ENCODE measurements around the gene CYB5R3.
"Not testable (repeated sequence)": the region's sequence is repeated elsewhere in the genome, so short reads cannot be mapped to it uniquely, and the experiment has no call there.

The CYB5R3 gene

DNA sequence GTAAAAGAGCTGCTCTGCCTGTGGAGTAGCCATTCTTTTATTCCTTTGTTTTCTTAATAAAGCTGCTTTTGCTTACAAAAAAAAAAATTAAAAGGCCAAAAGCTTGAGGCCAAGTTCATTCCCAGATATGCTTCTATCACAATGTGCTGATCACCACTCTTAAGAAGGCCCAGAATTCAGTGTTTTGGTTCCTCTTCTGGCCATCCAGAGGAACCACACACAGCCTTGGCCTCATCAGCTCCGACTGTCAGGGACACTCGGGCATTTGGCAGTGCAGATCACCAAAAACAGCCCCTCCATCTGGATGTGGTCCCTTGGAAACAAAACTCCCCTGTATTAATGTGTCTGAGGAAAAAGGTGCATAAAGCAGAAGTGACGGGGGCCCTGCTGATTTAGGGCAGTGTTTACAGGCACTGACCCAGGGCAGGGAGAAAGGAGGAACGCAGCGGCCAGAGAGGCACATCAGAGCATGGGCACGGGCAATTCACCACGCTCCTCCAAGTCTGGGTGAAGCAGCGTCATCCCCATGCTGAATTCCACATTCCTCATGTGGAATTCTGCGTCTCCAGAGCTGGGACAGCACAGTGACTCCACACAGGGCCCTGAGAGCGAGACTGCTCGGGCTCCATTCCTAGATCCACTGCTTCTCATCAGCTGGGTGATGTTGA is 52.2 kb downstream of the CYB5R3 start:
- no peak overlapping the region for H3K9ac ChIP-seq (ENCODE audit: low read length)
- no peak overlapping the region for H3K4me3 ChIP-seq (ENCODE audit: low read length)
- H3K27me3 ChIP-seq (ENCODE audit: control insufficient read depth, insufficient read depth, low read length) = no peaks in the 10 kb centered on the region
- no peaks in the 10 kb centered on the region for H3K9me3 ChIP-seq (ENCODE audit: control insufficient read depth, low read length)
- peaks cover 4% of the 10 kb centered on the region for H3K4me1 ChIP-seq (ENCODE audit: control insufficient read depth, insufficient read depth, low read length)
- peaks cover 40% of the 10 kb centered on the region for H3K36me3 ChIP-seq (ENCODE audit: control insufficient read depth, insufficient read depth, low read length)

DNA sequence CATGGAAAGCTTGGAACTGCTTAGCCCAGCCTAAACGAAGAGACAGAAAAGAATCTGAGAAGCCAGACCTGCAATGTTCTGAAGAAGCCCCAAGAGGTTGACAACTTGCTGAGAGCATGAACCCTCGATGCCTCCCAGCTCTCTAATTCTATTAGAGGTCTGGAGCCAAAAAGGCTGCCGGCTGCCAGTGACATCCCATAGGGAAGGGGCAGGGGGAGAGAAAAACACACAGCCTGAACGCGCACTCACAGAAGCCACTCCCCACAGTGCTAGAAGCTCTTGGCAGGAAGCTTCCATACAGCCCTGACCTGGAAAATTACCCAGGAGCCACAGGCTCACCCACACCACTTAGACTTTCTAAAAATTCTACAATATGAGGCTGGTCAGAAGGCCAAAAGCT is 52.9 kb downstream of the CYB5R3 start:
- Histone ChIP-seq H3K9ac (ENCODE audit: low read length) (no peak overlapping the region), H3K4me1 (ENCODE audit: control insufficient read depth, insufficient read depth, low read length) (peaks cover 4% of the 10 kb centered on the region), H3K36me3 (ENCODE audit: control insufficient read depth, insufficient read depth, low read length) (peaks cover 43% of the 10 kb centered on the region), H3K27me3 (ENCODE audit: control insufficient read depth, insufficient read depth, low read length) (no peaks in the 10 kb centered on the region), H3K9me3 (ENCODE audit: control insufficient read depth, low read length) (no peaks in the 10 kb centered on the region), H3K4me3 (ENCODE audit: low read length) (no peak overlapping the region)

DNA sequence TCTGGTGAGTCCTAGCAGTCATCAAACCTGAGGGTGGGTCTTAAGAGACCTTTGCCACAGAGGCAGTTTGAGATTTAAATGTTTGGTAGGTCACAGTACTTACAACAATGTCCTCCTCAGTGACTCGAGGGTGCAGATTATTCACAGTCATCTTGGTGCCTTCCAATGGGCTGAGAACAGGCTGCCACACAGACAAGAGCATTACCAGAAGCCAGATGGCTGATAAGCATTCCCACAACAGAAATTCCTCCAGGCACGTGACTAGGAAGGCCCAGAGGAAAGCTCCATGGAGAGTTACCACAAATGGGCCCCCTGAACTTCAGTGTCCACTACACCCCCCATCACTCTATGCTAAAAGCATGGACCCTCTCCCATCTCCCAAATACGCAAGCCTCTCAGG is 53.8 kb downstream of the CYB5R3 start:
- H3K27me3 ChIP-seq (ENCODE audit: control insufficient read depth, insufficient read depth, low read length) = no peaks in the 10 kb centered on the region
- H3K9me3 ChIP-seq (ENCODE audit: control insufficient read depth, low read length) = no peaks in the 10 kb centered on the region
- H3K4me3 ChIP-seq (ENCODE audit: low read length) = no peak overlapping the region
- no peak overlapping the region for H3K9ac ChIP-seq (ENCODE audit: low read length)
- peaks cover 45% of the 10 kb centered on the region for H3K36me3 ChIP-seq (ENCODE audit: control insufficient read depth, insufficient read depth, low read length)
- H3K4me1 ChIP-seq (ENCODE audit: control insufficient read depth, insufficient read depth, low read length) = peaks cover 7% of the 10 kb centered on the region

DNA sequence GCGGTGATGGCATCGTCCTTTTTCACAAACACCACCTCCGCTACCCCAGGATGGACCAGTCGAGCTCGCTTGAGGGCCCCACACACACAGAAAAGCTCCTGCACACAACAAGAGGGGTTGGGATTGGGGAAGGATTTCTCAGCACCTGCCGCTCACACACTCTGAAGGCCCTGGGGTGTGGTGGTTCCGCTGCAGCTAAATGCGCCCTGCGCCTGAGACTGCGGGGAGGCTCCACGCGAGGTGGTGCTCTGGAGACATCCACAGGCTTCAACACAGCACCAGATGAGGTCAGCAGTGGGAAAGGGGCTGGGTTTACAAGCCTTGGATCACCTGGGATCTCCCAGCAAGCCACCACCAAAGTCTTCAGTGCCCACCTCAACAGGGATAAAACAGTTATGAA is 57.2 kb downstream of the CYB5R3 start:
- Histone ChIP-seq H3K4me3 (ENCODE audit: low read length) (no peak overlapping the region), H3K9ac (ENCODE audit: low read length) (no peak overlapping the region), H3K9me3 (ENCODE audit: control insufficient read depth, low read length) (no peaks in the 10 kb centered on the region), H3K27me3 (ENCODE audit: control insufficient read depth, insufficient read depth, low read length) (no peaks in the 10 kb centered on the region), H3K4me1 (ENCODE audit: control insufficient read depth, insufficient read depth, low read length) (peaks cover 7% of the 10 kb centered on the region), H3K36me3 (ENCODE audit: control insufficient read depth, insufficient read depth, low read length) (peaks cover 38% of the 10 kb centered on the region)

DNA sequence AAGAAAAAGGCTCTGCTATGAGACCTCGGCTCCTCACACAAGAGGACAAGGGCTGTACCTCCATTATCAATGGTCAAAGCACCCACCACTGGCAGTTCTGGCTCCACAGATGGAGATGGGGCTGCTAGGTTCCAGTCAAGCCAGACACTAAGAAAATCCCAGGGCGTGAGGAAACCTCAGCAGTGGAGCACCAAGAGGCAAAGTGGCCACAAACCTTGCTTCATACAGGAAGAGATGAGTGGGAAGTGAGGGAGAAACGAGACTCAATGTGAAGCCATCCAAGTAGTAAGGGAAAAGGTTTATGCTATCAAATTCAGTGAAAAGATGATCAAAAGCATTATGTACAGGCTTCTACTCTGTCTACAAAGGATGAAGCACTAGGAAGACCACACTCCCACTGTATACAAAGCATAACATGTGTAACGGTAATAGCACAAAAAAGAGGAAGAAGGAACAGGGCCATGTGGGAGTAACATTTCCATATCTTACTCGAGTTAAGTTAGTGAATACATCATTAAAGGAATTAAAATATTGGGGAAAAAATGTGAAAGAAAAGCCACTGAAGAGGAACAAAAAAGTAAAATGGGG is 61.5 kb downstream of the CYB5R3 start:
- Histone ChIP-seq H3K4me1 (ENCODE audit: control insufficient read depth, insufficient read depth, low read length) (peaks cover 15% of the 10 kb centered on the region), H3K27me3 (ENCODE audit: control insufficient read depth, insufficient read depth, low read length) (no peaks in the 10 kb centered on the region), H3K36me3 (ENCODE audit: control insufficient read depth, insufficient read depth, low read length) (peaks cover 25% of the 10 kb centered on the region), H3K9ac (ENCODE audit: low read length) (no peak overlapping the region), H3K9me3 (ENCODE audit: control insufficient read depth, low read length) (no peaks in the 10 kb centered on the region), H3K4me3 (ENCODE audit: low read length) (no peak overlapping the region)

DNA sequence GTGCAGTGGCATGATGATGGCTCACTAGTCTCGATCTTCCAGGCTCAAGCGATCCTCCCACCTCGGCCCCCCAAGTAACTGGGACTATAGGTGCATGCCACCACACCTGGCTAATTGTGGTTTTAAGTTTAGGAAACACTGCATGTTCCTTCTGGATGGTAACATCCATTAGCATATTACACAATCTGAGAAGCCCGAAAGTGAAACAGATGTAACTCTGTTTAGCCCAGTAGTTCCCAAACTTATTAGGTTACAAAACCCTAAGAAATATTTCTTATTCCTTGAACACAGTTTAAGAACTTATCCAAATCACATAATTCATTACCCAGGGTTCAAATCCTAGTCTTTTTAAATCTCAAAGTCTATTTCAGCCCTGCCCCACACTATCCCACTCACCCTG is 62.8 kb downstream of the CYB5R3 start:
- Histone ChIP-seq H3K27me3 (ENCODE audit: control insufficient read depth, insufficient read depth, low read length) (no peaks in the 10 kb centered on the region), H3K4me3 (ENCODE audit: low read length) (no peak overlapping the region), H3K36me3 (ENCODE audit: control insufficient read depth, insufficient read depth, low read length) (peaks cover 23% of the 10 kb centered on the region), H3K9me3 (ENCODE audit: control insufficient read depth, low read length) (no peaks in the 10 kb centered on the region), H3K4me1 (ENCODE audit: control insufficient read depth, insufficient read depth, low read length) (peaks cover 15% of the 10 kb centered on the region), H3K9ac (ENCODE audit: low read length) (no peak overlapping the region)

DNA sequence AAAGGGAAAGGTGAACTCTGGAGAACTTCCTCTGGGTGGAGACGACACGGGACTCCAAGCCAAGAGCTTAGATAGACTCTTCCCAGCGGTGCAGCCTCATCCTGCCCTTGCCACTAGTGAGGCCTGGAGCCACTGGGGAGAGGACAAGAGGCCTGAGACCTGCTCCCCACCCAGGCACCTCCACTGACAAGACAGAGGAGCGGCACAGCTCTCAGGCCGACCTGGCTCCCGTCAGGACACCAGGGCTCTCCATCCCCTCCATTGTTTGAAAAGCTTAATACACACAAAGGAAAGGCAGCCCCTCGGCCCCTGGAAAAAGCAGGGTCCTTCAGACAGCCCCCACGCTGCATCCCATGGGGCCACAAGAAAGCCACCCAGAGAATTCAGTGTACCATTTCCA is 64.1 kb downstream of the CYB5R3 start:
- no peaks in the 10 kb centered on the region for H3K27me3 ChIP-seq (ENCODE audit: control insufficient read depth, insufficient read depth, low read length)
- no peaks in the 10 kb centered on the region for H3K9me3 ChIP-seq (ENCODE audit: control insufficient read depth, low read length)
- H3K4me1 ChIP-seq (ENCODE audit: control insufficient read depth, insufficient read depth, low read length) = peaks cover 15% of the 10 kb centered on the region
- H3K9ac ChIP-seq (ENCODE audit: low read length) = no peak overlapping the region
- no peak overlapping the region for H3K4me3 ChIP-seq (ENCODE audit: low read length)
- peaks cover 20% of the 10 kb centered on the region for H3K36me3 ChIP-seq (ENCODE audit: control insufficient read depth, insufficient read depth, low read length)

DNA sequence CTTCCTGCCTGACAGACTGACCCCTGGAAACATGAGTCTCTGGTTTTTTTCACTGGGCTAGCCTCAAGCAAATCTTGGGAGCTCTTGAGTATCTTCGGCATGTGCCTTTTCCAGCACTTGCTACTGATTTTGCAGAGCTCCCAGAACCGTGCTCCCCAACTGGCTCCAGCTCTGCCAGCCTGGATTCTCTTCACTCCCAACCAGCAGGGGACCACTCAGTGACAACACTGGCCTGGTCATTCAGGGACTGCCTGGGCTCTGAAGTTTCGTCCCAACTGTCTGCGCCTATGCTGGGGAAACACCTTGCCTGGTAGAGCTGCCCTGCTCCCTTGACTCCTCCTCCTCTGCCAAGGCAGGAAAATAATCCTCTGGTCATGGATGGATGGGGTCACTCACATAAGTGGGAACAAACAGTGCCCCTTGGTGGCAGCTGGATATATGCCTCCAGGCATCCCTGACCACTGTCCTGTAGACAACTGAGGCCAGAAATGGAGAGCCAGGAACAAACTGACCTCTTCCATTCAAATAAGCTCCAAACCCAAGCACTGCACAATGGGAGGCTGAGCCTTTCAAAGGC is 64.7 kb downstream of the CYB5R3 start:
- Histone ChIP-seq H3K36me3 (ENCODE audit: control insufficient read depth, insufficient read depth, low read length) (peaks cover 20% of the 10 kb centered on the region), H3K9ac (ENCODE audit: low read length) (no peak overlapping the region), H3K4me1 (ENCODE audit: control insufficient read depth, insufficient read depth, low read length) (peaks cover 15% of the 10 kb centered on the region), H3K4me3 (ENCODE audit: low read length) (no peak overlapping the region), H3K27me3 (ENCODE audit: control insufficient read depth, insufficient read depth, low read length) (no peaks in the 10 kb centered on the region), H3K9me3 (ENCODE audit: control insufficient read depth, low read length) (no peaks in the 10 kb centered on the region)

DNA sequence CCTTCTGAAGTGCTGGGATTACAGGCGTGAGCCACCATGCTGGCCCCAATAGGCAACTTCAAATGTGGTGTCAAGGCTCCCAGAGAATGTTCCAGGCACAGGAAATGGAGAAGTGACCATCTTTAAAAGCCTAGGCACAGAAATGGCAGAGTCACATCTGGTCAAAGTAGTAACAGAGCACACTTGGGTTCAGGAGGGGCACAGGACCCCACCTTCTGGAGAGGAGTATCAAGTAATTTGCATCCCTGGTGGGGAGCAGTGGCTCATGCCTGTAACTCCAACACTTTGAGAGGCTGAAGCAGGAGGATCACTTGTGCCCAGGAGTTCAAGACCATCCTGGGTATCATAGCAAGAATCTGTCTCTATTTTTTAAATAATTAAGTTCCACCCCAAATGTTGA is 66.2 kb downstream of the CYB5R3 start:
- Histone ChIP-seq H3K4me1 (ENCODE audit: control insufficient read depth, insufficient read depth, low read length) (peaks cover 15% of the 10 kb centered on the region), H3K36me3 (ENCODE audit: control insufficient read depth, insufficient read depth, low read length) (peaks cover 20% of the 10 kb centered on the region), H3K4me3 (ENCODE audit: low read length) (no peak overlapping the region)

DNA sequence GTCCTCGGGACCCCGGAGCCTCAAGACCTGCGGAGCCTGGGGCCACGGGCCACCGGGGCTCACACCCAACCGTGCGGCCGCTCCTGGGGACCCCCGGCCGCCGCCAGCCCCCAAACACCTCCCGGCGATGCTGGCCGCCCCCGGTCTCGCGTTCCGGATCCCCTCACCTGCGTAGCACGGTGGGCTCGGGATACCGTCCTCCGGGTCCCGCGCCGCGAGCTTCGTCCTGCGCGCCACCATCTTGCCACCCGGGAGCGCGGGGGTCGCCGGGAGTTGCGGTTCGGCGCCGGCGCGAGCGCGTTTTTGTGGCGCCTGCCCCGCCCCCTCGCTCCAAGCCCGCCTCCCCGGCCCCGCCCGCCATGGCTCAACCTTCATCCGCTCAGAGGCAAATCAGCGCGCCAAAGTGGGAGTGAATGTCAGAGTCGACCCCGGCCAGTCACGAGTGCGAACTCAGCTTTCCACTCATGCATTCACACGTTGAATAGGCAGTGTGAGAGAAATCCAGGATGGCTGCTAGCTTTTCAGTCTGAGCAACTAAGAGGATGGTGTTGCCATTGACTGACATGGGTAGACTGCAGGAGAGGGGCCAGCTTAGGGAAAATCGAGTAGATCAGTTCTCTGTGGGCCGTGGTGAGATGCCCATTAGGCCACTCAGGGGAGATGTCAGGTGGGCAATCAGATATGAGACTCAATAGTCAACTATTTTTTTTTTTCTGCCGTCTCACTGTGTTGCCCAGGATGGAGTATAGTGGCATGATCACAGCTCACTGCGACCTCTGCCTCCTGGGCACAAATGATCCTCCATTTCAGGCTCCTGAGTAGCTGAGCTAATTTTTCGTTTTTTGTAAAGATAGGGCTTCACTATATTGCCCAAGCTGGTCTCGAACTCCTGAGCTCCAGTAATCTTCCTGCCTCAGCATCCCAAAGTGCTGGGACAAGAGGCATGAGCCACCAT is 67.2 kb downstream of the CYB5R3 start:
- peaks cover 15% of the 10 kb centered on the region for H3K4me1 ChIP-seq (ENCODE audit: control insufficient read depth, insufficient read depth, low read length)
- peak overlapping the region; percentile 69 for H3K9ac ChIP-seq (ENCODE audit: low read length)
- peaks cover 17% of the 10 kb centered on the region for H3K36me3 ChIP-seq (ENCODE audit: control insufficient read depth, insufficient read depth, low read length)
- H3K4me3 ChIP-seq (ENCODE audit: low read length) = no peak overlapping the region
- H3K9me3 ChIP-seq (ENCODE audit: control insufficient read depth, low read length) = no peaks in the 10 kb centered on the region
- H3K27me3 ChIP-seq (ENCODE audit: control insufficient read depth, insufficient read depth, low read length) = no peaks in the 10 kb centered on the region

More for the DNA sequence above, 66.2 kb downstream of the CYB5R3 start:
- H3K27me3 ChIP-seq (ENCODE audit: control insufficient read depth, insufficient read depth, low read length) = no peaks in the 10 kb centered on the region
- no peaks in the 10 kb centered on the region for H3K9me3 ChIP-seq (ENCODE audit: control insufficient read depth, low read length)
- no peak overlapping the region for H3K9ac ChIP-seq (ENCODE audit: low read length)

DNA sequence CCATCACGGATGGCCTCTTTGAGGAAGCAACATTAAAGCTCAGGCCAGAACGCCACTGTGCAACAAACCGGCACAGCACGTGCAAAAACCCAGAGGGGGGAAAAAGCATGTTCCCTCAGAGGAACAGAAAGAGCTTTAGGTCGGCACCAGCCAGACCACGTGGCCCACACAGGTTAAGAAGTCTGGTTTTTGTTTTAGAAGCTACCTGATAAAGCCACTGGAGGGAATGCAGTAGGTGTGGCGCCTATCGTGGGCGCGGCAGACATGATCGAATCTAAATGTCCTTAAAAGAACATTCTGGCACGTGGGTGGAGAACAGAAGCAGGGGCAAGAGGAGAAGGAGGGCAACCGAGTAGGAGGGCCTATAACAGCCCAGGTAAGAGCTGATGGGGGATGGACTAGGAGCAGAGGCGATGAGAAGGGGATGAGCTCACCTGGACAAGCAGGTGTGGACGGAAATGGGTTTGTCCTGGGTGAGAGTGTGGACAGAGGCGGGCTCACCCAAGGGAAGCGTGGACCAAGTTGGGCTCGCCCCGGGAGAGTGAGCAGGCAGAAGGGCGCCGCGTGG is 67.9 kb downstream of the CYB5R3 start:
- not testable (repeated sequence) for H3K9me3 ChIP-seq (ENCODE audit: control insufficient read depth, low read length); H3K4me3 ChIP-seq (ENCODE audit: low read length)
- peak overlapping the region; percentile 69 for H3K9ac ChIP-seq (ENCODE audit: low read length)

More for the DNA sequence above, 67.9 kb downstream of the CYB5R3 start:
- not testable (repeated sequence) for H3K27me3 ChIP-seq (ENCODE audit: control insufficient read depth, insufficient read depth, low read length); H3K36me3 ChIP-seq (ENCODE audit: control insufficient read depth, insufficient read depth, low read length)
- peaks cover 15% of the 10 kb centered on the region for H3K4me1 ChIP-seq (ENCODE audit: control insufficient read depth, insufficient read depth, low read length)

Data from mucosa of stomach (tissue), 1 donor.